ENCODE measurements around the gene SORBS1. TPM values are rescaled to one million over a fixed set of nuclear protein-coding genes. Genes with fewer than 3 reads are reported as not detected.

Gene SORBS1
- polyA plus RNA-seq, 1 donor from 2014 or later: 39.5 TPM

- Histone ChIP-seq H3K27me3 (ENCODE audit: insufficient read depth, low read depth, low read length) (no peaks in the 10 kb centered on the region), H3K36me3 (ENCODE audit: insufficient read depth, low read length) (no peaks in the 10 kb centered on the region), H3K4me3 (ENCODE audit: low read length) (no peak overlapping the region), H3K9me2 (ENCODE audit: insufficient read depth, low read length) (no peaks in the 10 kb centered on the region), H2AFZ (ENCODE audit: low read depth, low read length) (no peak overlapping the region), H3K27ac (ENCODE audit: low read length) (no peak overlapping the region), H4K20me1 (ENCODE audit: insufficient read depth) (no peaks in the 10 kb centered on the region), H3K9ac (ENCODE audit: low read length) (no peak overlapping the region), H3K9me3 (ENCODE audit: low read length) (no peaks in the 10 kb centered on the region), H3F3A (ENCODE audit: insufficient read depth, low read length, poor library complexity, severe bottlenecking) (no peaks in the 10 kb centered on the region), H3K79me2 (replicated peaks; ENCODE audit: insufficient read depth, low read length) (no peaks in the 10 kb centered on the region), H3K4me2 (ENCODE audit: low read length) (no peak overlapping the region)
- TF ChIP-seq RAD21 (conservative IDR thresholded peaks at IDR 0.05): no peak
- TF ChIP-seq POLR2AphosphoS5 (IDR thresholded peaks at IDR 0.05): no peak
- no peak for TF ChIP-seq TAF1 (IDR thresholded peaks at IDR 0.05; ENCODE audit: low read depth)
- TF ChIP-seq EZH2 (IDR thresholded peaks at IDR 0.05; ENCODE audit: borderline replicate concordance, insufficient read depth, low read length, poor library complexity, severe bottlenecking): no peak
- TF ChIP-seq, protein P1, sequence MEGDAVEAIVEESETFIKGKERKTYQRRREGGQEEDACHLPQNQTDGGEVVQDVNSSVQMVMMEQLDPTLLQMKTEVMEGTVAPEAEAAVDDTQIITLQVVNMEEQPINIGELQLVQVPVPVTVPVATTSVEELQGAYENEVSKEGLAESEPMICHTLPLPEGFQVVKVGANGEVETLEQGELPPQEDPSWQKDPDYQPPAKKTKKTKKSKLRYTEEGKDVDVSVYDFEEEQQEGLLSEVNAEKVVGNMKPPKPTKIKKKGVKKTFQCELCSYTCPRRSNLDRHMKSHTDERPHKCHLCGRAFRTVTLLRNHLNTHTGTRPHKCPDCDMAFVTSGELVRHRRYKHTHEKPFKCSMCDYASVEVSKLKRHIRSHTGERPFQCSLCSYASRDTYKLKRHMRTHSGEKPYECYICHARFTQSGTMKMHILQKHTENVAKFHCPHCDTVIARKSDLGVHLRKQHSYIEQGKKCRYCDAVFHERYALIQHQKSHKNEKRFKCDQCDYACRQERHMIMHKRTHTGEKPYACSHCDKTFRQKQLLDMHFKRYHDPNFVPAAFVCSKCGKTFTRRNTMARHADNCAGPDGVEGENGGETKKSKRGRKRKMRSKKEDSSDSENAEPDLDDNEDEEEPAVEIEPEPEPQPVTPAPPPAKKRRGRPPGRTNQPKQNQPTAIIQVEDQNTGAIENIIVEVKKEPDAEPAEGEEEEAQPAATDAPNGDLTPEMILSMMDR (IDR thresholded peaks at IDR 0.05; ENCODE audit: poor library complexity, severe bottlenecking): no peak
Measured at GRCh38 chr10:95458871-95459270, 102.3 kb downstream of the SORBS1 start.

- no peaks in the 10 kb centered on the region for H3K9me3 ChIP-seq (ENCODE audit: low read length)
- no peaks in the 10 kb centered on the region for H3F3A ChIP-seq (ENCODE audit: insufficient read depth, low read length, poor library complexity, severe bottlenecking)
- H3K9ac ChIP-seq (ENCODE audit: low read length): no peak overlapping the region
- no peaks in the 10 kb centered on the region for H3K36me3 ChIP-seq (ENCODE audit: insufficient read depth, low read length)
- no peak overlapping the region for H2AFZ ChIP-seq (ENCODE audit: low read depth, low read length)
- no peaks in the 10 kb centered on the region for H3K27me3 ChIP-seq (ENCODE audit: insufficient read depth, low read depth, low read length)
- no peak overlapping the region for H3K4me2 ChIP-seq (ENCODE audit: low read length)
- no peak overlapping the region for H3K27ac ChIP-seq (ENCODE audit: low read length)
- H4K20me1 ChIP-seq (ENCODE audit: insufficient read depth): no peaks in the 10 kb centered on the region
- no peak for TF ChIP-seq MXI1 (conservative IDR thresholded peaks at IDR 0.05; ENCODE audit: poor library complexity, severe bottlenecking)
- TF ChIP-seq EZH2 (IDR thresholded peaks at IDR 0.05; ENCODE audit: borderline replicate concordance, insufficient read depth, low read length, poor library complexity, severe bottlenecking): no peak
- TF ChIP-seq TAF1 (IDR thresholded peaks at IDR 0.05; ENCODE audit: low read depth): no peak
- TF ChIP-seq REST (IDR thresholded peaks at IDR 0.05; ENCODE audit: borderline replicate concordance): no peak
- TF ChIP-seq SMC3 (conservative IDR thresholded peaks at IDR 0.05; ENCODE audit: poor library complexity): no peak
- no peak for TF ChIP-seq POLR2AphosphoS5 (IDR thresholded peaks at IDR 0.05)
- no peak for TF ChIP-seq EP300 (conservative IDR thresholded peaks at IDR 0.05; ENCODE audit: poor library complexity, severe bottlenecking)
- H3K4me3 ChIP-seq (ENCODE audit: low read length): no peak overlapping the region
- H3K9me2 ChIP-seq (ENCODE audit: insufficient read depth, low read length): no peaks in the 10 kb centered on the region
- H3K79me2 ChIP-seq (replicated peaks; ENCODE audit: insufficient read depth, low read length): no peaks in the 10 kb centered on the region
Measured at GRCh38 chr10:95458014-95458413, 103.2 kb downstream of the SORBS1 start.

Measured in neural cell (in vitro differentiated cells).